Activated gamma-delta T cell treated with anti-CD3 and anti-CD28 coated beads, Interleukin-2, amount 50 U/mL, for 16 hours (primary cell): ENCODE results near the gene NOTCH2.

ENCODE experiments used
- DNase-seq: peaks from one replicate; pipeline ENCODE4 v3.0.0-alpha.2; 2020; ENCODE audit warnings: low read depth

The NOTCH2 gene

DNA sequence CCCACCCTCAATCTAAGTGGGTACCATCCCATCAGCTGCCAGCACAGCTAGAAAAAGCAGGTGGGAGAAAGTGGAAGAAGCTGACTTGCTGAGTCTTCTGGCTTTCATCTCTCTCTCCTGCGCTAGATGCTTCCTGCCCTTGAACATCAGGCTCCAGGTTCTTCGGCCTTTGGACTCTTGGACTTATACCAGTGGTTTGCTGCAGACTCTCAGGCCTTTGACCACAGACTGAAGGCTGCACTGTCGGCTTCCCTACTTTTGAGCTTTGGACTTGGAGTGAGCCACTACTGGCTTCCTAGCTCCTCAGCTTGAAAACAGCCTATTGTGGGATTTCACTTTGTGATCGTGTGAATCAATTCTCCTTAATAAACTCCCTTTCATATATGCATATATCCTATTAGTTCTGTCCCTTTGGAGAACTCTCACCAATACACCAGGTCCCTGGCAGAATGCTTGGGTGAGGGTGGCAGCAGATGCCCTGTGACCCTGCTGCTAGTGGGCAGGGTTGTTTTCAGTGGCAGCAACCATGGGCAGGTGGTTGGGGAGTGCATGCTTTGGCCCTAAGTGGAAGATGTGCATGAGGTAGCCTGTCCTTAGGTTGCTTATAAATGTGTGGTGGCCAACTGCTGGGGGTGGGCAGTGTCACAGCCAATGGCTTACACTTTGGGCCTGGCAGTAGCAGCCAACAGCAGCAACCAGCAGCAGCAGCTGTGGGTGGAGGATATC lies 162.4 kb downstream of the NOTCH2 start:
- no peak for DNase-seq

DNA sequence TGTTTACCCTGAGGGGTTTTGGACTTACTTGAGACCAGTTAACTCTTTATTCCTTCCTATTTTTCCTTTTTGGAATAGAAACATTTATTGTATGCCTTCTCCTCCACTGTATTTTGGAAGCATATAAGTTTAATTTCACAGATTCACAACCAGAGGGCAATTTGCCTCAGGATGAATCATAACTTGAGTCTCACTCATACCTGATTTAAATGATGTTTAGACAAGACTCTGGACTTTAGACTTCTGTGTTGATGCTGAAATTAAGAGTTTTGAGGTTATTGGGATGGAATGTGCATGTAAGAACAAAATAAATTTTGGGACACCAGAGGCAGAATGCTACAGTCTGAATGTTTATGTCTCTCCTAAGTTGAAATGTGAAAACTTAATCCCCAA lies 166.0 kb downstream of the NOTCH2 start:
- no peak for DNase-seq

GRCh38 chr1:119902775-119903442 lies 166.6 kb downstream of the NOTCH2 start:
- no peak for DNase-seq

DNA sequence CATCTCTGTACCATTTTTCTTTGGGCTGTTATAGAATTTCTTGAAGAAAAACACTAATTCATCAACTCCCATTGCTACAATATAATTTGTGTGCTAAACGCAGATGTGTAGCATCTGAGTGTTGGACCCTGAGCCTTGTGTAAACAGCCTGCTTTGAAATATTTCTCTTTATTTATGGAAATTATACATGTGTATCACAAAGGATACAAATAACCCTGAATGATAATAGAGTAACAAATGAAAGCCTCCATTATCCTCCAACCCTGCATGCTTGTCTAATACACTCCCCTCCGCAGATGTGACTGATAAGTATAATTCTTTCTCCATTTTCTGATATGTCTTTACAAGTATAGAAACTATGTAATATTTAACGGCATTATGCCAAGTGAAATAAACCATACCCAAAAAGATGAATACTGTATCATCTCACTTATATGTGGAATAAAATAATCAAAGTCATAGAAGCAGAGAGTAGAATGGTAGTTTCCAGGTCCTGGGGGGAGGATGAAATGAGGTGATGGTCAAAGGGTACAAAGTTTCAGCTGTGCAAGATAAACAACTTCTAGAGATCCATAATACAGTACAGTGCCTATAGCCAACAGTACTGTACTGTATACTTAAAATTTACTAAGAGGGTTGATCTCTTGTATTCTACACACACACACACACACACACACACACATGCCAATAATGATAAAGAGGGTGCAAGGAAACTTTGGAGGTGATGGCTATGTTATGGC lies 170.3 kb downstream of the NOTCH2 start:
- no peak for DNase-seq

DNA sequence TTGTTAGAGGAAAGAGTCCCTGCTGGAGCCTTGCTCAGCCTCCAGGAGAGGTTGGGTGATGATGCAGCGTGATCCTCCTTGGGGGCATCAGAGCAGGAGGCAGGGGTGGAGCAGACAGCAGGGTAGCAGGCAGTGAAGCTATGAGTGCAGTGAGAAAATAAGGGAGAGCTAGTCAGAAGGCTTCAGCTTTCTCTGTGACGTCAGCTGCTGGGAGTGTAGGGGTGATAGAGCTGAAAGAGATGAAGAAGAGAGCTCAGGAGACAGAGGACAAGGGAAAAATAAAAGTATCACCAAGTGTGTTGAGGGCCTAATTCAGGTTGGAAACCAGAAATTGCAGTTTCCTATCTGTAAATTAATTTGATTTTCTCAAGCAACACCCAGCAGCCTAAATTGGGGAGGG lies 170.9 kb downstream of the NOTCH2 start:
- DNase-seq: no peak

DNA sequence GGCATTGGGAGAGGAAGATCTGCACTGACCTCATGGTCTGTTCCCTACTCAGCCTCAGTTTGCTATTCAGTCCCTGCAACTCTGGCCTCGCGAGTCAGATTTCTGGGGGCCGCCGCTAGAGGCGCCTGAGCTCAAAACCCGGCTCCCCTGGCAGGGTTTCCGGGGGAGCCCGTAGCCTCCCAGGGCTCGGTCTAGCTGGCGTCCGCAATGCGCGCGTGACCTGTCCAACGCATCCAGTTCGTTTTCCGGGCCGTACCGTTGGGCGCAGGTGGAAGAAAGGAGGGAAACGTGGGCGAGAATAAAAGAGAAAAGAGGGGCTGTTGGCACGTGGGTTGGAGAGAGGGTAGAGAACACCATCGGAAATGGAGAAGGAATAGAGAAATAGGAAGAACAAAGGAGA lies 173.2 kb downstream of the NOTCH2 start, which contains the start of gene ADAM30:
Gene ADAM30 (minus strand): TSS at position 213 of the 400 bp plus-strand sequence. CDS start 179 bp downstream, at position 34.
- DNase-seq: no peak

- no peak for DNase-seq
Observed at GRCh38 chr1:119895102-119895501, 174.4 kb downstream of the NOTCH2 start.

DNA sequence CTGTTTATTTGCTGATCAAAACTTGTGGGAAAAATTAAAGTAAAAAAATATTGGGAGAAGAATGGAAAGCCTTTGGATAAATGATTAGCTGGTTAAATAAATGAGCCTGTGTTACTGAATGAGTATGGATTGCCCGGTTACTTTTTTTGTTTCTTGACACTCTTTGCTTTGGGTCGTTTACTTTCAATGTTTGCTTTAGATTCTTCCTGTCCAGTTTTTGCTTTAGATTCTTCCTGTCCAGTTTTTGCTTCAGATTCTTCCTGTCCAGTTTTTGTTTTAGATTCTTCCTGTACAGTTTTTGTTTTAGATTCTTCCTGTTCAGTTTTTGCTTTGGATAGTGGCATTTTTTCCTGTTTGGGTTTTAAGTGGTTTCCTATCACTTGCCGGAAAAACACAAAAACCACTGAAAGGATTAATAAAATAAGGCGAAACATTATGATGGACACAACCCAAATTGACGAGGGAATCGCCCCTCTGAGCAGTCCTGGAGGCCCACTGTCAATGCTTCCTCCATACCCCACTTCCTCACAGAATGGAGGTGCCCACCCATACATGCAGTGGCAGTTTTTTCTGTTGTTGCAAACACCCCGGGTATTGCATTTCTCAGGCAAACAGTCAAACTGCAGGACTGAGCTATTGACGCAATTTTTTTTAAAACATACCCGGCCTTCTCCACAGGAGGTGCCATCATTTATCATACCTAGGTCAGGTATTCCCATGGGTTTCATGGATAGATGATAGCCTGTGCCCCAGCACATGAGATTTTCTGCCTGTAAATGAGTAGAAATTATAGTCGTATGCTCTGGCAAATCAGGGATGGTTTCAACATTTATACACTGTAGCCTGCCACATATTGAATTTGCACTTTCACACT lies 175.4 kb downstream of the NOTCH2 start:
- DNase-seq: no peak

DNA sequence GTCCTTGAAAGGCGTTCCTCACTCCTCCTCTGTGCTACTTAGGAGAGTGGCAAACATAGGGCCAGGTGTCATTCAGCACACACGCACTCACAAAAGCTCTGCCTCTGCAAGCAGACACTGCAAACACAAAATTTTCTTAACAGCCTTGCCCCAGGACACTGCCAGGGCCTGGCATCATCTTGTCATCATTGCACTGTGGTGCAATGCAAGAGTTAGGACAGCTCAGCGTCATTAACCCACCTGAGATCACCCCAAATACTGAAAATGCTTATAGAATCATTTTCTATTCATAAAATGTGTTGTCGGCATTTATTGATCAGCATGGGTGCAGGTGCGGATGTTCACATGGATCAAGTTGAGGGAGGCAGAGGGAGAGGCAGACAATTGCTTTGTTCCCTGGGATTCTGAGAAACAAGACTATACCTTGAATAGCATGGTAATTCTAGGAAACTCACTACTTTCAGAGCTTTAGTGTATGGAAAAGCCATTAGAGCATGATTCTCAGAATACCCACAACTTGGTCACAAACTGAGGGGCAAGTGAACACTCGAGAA lies 176.1 kb downstream of the NOTCH2 start:
- no peak for DNase-seq

DNA sequence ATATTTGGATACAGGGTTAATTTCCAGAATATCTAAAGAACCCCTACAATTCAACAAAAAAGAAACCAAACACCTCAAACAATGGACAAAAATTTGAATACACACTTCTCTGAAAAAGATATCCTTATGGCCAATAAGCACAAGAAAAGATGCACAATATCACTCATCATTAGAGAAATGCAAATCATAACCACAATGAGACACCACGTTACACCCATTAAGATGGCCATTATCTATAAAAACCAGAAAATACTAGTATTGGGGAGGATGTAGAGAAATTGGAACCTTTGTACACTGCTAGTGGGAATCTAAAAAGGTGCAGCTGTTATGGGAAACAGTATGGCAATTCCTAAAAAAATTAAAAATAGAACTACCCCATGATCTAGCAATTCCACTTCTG lies 178.1 kb downstream of the NOTCH2 start:
- DNase-seq: no peak

DNA sequence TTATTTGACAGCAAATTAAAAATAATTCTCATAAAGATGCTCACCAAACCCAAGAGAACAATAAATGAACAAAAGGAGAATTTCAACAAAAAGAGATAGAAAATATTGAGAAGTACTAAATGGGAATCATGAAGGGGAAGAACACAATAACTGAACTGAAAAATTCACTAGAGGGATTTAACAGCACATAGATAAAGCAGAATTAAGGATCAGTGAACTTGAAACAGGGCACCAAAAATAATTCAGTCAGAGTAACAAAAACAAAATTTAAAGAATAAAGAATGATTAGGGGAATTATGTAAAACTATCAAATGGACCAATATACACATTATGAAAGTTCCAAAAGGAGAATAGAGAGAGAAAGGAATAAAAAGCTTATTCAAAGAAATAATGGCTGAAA lies 181.0 kb downstream of the NOTCH2 start:
- no peak for DNase-seq

DNA sequence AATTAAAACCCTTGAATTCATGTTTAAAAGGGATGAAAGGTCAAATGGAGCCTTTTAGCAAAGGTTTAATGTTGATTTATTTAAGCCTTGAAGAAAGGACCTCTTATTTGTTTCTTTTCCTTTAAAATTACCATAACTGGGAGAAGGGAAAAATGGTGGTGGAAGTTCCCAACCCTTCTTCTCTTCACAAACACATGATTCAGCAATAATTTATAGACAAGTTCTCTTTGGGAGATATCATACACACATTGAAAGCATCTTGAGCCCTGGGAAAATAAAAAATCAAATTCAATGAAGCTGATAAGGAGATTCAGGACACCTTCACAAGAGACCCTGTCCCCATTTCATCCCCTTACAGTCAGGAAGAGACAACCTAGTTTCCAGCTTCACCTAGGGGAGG lies 182.0 kb downstream of the NOTCH2 start:
- DNase-seq: no peak

GRCh38 chr1:119885903-119886783 lies 183.3 kb downstream of the NOTCH2 start:
- peak; percentile 17 for DNase-seq

- no peak for DNase-seq
Observed at GRCh38 chr1:119884711-119885110, 184.8 kb downstream of the NOTCH2 start.

DNA sequence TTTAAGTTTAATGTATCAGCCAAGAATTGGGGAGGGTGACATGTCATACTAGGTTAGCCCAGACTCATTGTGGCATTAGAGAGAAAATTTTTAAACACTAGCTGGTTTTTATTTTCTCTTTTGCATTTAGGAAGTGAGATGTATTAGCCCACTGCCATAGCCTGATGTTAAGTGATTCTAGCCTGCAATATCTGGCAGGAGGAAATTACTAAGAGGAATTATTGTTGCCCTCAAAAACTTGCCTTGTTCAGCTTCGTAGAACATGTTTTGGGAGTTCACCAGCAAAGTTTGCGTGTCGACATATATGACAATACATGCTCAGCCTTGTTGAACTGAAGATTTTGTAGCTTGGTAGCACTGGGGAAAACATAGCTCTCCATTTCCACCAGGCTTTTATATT lies 185.6 kb downstream of the NOTCH2 start:
- DNase-seq: no peak

GRCh38 chr1:119882132-119883049 lies 187.1 kb downstream of the NOTCH2 start:
- no peak for DNase-seq

DNA sequence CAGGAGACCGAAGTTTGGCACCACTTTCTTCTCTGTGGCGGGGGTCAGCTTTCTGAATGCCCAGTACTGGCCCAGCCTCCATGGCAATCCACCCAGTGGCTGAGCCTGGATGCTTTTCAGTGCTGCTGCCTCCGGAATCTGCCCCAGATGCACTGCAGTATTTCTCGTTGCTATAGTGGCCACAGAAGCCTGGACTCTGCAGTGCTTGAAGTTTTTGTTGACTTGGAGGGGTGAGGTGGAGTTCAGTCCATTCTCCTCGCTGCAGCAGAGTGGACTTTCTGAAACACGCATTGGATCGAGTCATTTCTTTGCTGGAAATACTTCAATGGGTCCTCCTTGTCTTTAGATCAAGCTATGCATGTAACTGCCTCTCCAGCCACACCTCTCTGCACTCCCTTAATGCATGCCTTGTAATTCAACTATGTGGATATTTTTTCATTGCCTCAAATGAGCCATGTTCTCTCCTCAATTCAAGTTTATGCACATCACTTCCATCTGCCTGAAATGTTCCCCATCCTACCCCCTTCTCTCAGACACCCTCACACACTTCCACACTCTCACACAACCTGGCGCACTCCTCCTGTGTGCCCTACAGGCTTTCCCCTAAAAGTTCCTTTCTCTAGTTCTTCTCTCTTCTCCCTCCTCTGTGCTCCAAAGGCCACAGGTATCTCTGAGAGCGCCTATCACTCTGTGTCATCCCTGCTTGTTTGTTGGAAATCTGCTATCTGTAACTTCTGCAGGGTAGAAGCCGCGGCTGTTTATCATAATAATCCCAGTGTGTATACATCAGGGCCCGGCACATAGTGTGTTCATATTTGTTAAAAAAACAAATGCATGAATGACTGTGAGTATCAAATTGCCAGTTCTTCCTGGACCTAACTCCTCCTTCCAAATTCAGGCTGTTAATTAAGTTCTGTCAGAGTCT lies 189.7 kb downstream of the NOTCH2 start:
- DNase-seq: no peak

- no peak for DNase-seq
Observed at GRCh38 chr1:119878171-119878570, 191.3 kb downstream of the NOTCH2 start.
